HepG2 (cell line): ENCODE data around the gene CD40. TPM values are rescaled to one million over a fixed set of nuclear protein-coding genes. Genes with fewer than 3 reads are reported as not detected.

Source experiments
- ATAC-seq: fragments of 200-7000 bp; cut with Tn5 transposase; 3 replicates; pipeline ENCODE4 v1.9.1; 2020; ENCODE audit warnings: mild to moderate bottlenecking, moderate library complexity
- BruUV-seq: library from RNA; stranded (reverse); fragments of 400-500 nt; replicated peaks from 2 replicates; lab custom pipeline; 2021; lab: Mats Ljungman, UMichigan
- CTCF ChIA-PET: fragments of 300-600 bp; formaldehyde crosslinking; extraction: SDS; loops from one replicate; lab custom pipeline; 2021; ENCODE audit warnings: low total read pairs, inconsistent platforms, low intra/inter-chr PET ratio; lab: Yijun Ruan, JAX
- POLR2A ChIA-PET: fragments of 350-600 bp; sonication (Branson Sonifier 250); formaldehyde crosslinking; loops from one replicate; lab custom pipeline; 2020; ENCODE audit warnings: antibody characterized with exemption, inconsistent platforms; lab: Yijun Ruan, JAX
- DNase-seq: peaks from one replicate; pipeline ENCODE4 v3.0.0-alpha.2; 2015; ENCODE audit warnings: low spot score
- FAIRE-seq: peaks from 3 replicates; lab custom pipeline; 2011; peaks lifted over from hg19 to GRCh38; lab: Jason Lieb, UNC
- H2AFZ ChIP-seq: one replicate; pipeline ENCODE4 v1.6.1; 2011; ENCODE audit warnings: low read length, inconsistent platforms
- H3K27ac ChIP-seq: fragments of 300-600 bp; 3 replicates; pipeline ENCODE4 v1.8.0; 2011; ENCODE audit warnings: mixed run types, mild to moderate bottlenecking, mixed read lengths, low read length, inconsistent platforms; ENCODE audit not compliant: insufficient read depth; ENCODE audit errors: extremely low read length
- H3K27me3 ChIP-seq, 2 experiments: fragments of 200-600 bp in 1 of 2; 2 replicates in 1 of 2; 3 replicates in 1 of 2; pipeline versions ENCODE4 v1.6.0 to v1.8.0; 2011; ENCODE audit warnings: low read length in 2 of 2, mild to moderate bottlenecking in 2 of 2, moderate library complexity in 2 of 2, inconsistent platforms in 1 of 2; ENCODE audit not compliant: insufficient read depth in 2 of 2, control insufficient read depth in 1 of 2
- H3K36me3 ChIP-seq, 2 experiments: fragments of 200-600 bp in 1 of 2; replicated peaks in 1 of 2; 2 replicates in 1 of 2; 3 replicates in 1 of 2; pipeline versions ENCODE4 v1.5.1 to v1.8.0; 2011; ENCODE audit warnings: low read length in 2 of 2, inconsistent platforms in 1 of 2; ENCODE audit not compliant: insufficient read depth in 2 of 2, control insufficient read depth in 1 of 2
- H3K4me1 ChIP-seq: 2 replicates; pipeline ENCODE4 v1.5.1; 2012; ENCODE audit warnings: low read length, inconsistent platforms; ENCODE audit not compliant: insufficient read depth
- H3K4me2 ChIP-seq: 2 replicates; pipeline ENCODE4 v1.6.0; 2011; ENCODE audit warnings: low read depth, low read length, inconsistent platforms
- H3K4me3 ChIP-seq, 3 experiments: fragments of 200-600 bp in 1 of 3; sonication (generic), shearing (Covaris generic) in 1 of 3; replicated peaks in 1 of 3; 2 replicates each; pipeline ENCODE4 v1.5.1; 2011 to 2016; ENCODE audit warnings: low read length in 3 of 3, inconsistent platforms in 2 of 3, low read depth in 2 of 3, mild to moderate bottlenecking in 2 of 3, control low read depth in 1 of 3, mixed read lengths in 1 of 3; ENCODE audit not compliant: insufficient read depth in 1 of 3
- H3K79me2 ChIP-seq: one replicate; pipeline ENCODE4 v1.6.1; 2011; ENCODE audit warnings: low read length, inconsistent platforms; ENCODE audit not compliant: insufficient read depth
- H3K9ac ChIP-seq: 2 replicates; pipeline ENCODE4 v1.6.0; 2011; ENCODE audit warnings: mild to moderate bottlenecking, low read depth, low read length, inconsistent platforms; ENCODE audit not compliant: insufficient read depth
- H3K9me3 ChIP-seq: 2 replicates; pipeline ENCODE4 v1.5.1; 2012; ENCODE audit warnings: mild to moderate bottlenecking, low read length
- H4K20me1 ChIP-seq: 2 replicates; pipeline ENCODE4 v1.6.0; 2011; ENCODE audit warnings: inconsistent platforms, mild to moderate bottlenecking, low read length, moderate library complexity; ENCODE audit not compliant: insufficient read depth
- EED ChIP-seq: sonication (generic); formaldehyde crosslinking; IDR thresholded peaks from 2 replicates; pipeline ENCODE4 v1.5.0; 2020; ENCODE audit warnings: mild to moderate bottlenecking, missing genetic modification reagents
- FOXA3 ChIP-seq: IDR thresholded peaks from 2 replicates; pipeline ENCODE4 v1.6.1; 2016; ENCODE audit warnings: missing genetic modification reagents, missing compliant biosample characterization
- RORA ChIP-seq: sonication (generic); formaldehyde crosslinking; IDR thresholded peaks from 2 replicates; pipeline ENCODE4 v1.5.0; 2020; ENCODE audit warnings: mild to moderate bottlenecking, missing genetic modification reagents, moderate library complexity
- TBL1XR1 ChIP-seq: fragments of 150-350 bp; IDR thresholded peaks from 2 replicates; pipeline ENCODE4 v1.6.1; 2014; ENCODE audit warnings: borderline replicate concordance, low read length; ENCODE audit not compliant: partially characterized antibody
- TEAD2 ChIP-seq: sonication (generic); formaldehyde crosslinking; IDR thresholded peaks from 2 replicates; pipeline ENCODE4 v1.9.0; 2021; ENCODE audit warnings: missing genetic modification reagents
- ZFP91 ChIP-seq: sonication (generic); formaldehyde crosslinking; IDR thresholded peaks from 2 replicates; pipeline ENCODE4 v1.9.0; 2022; ENCODE audit warnings: missing genetic modification reagents, mild to moderate bottlenecking, borderline replicate concordance
- ZNF790 ChIP-seq: sonication (generic); formaldehyde crosslinking; IDR thresholded peaks from 2 replicates; pipeline ENCODE4 v1.8.0; 2022; ENCODE audit warnings: missing genetic modification reagents, mild to moderate bottlenecking, borderline replicate concordance
- WGBS: methylation state at CpG from one replicate; pipeline ENCODE4 v1.1.6; 2017; ENCODE audit warnings: low lambda C conversion rate; 5-methylcytosine and 5-hydroxymethylcytosine counted together
- in situ Hi-C: cut with HindIII; loops from 2 replicates; pipeline ENCODE4 v1.10.0; 2017; ENCODE audit warnings: low pct_unique_long_range_greater_than_20kb; ENCODE audit not compliant: extremely low pct_ligation_motif_present
- intact Hi-C: fragments of 100-400 bp; cut with micrococcal nuclease; formaldehyde crosslinking; loops from one replicate; pipeline ENCODE4 v1.10.0; 2022; ENCODE audit not compliant: unreplicated experiment
- polyA plus RNA-seq, 8 experiments: library from polyadenylated mRNA; depleted of rRNA in 3 of 8; stranded (reverse) in 7 of 8; unstranded in 1 of 8; fragments of >200 nt; fragmentation: Illumina TruSeq in 4 of 8; extraction: Trizol in 4 of 8; gene quantifications; 2 replicates each; pipeline versions ENCODE4 v1.2.1 to v1.2.3, GENCODE V29; 2011 to 2016; ENCODE audit warnings: low read depth in 4 of 8, missing spikeins in 1 of 8, mixed read lengths in 1 of 8; ENCODE audit not compliant: insufficient read depth in 1 of 8
- total RNA-seq, 5 experiments: library from RNA; depleted of rRNA; stranded (reverse); fragments of >200 nt; fragmentation: Illumina TruSeq; extraction: Trizol; gene quantifications; 2 replicates each; pipeline ENCODE4 v1.2.3, GENCODE V29; 2016; ENCODE audit warnings: low read depth in 1 of 5

Gene CD40
- total and polyA plus RNA-seq, 2 of the 13 experiments (the other 11 are each of a cell fraction or from before 2014, with no cell fraction given): 4.6 to 13.4 TPM

- ATAC-seq (no peak), DNase-seq (no peak), FAIRE-seq (no peak)
- TF ChIP-seq TEAD2 (CRISPR knock-in tag) (no peak), EED (CRISPR knock-in tag) (no peak), RORA (CRISPR knock-in tag) (no peak), FOXA3 (no peak), ZFP91 (CRISPR knock-in tag) (no peak), TBL1XR1 (no peak), ZNF790 (CRISPR knock-in tag) (no peak)
- H3K9ac ChIP-seq: no peak overlapping the region
- H3K79me2 ChIP-seq: no peaks in the 10 kb centered on the region
- H3K27me3 ChIP-seq: peaks cover 6 to 49% of the 10 kb centered on the region in 2 experiments; a peak in 4 of 5 replicates
- no peak overlapping the region for H3K4me2 ChIP-seq
- no peak overlapping the region for H3K27ac ChIP-seq
- in situ Hi-C loops: no loop called here
- H3K4me1 ChIP-seq: peaks cover 16% of the 10 kb centered on the region
- H2AFZ ChIP-seq: no peak overlapping the region
- H3K9me3 ChIP-seq: no peaks in the 10 kb centered on the region
- 49% methylated on average over 11 of the region's 11 CpGs for WGBS
- no peaks in the 10 kb centered on the region for H3K36me3 ChIP-seq
- no TSS peak for BruUV-seq
- CTCF ChIA-PET: interaction anchor here (1.3 kb wide), 1 partner anchor 113 kb away, joined by 3 read pairs; no protein-coding TSS in a partner anchor
- intact Hi-C loops: no loop called here
- H3K4me3 ChIP-seq: no peak overlapping the region
- peaks cover 2% of the 10 kb centered on the region; the same call in 1 of the 2 replicates for H4K20me1 ChIP-seq
- POLR2A ChIA-PET: no interaction called here
Measured at GRCh38 chr20:46127396-46128010, 9.4 kb downstream of the CD40 start.
